Esophagus squamous epithelium (tissue), 5 donors: ENCODE measurements around the gene VTCN1. TPM values are rescaled to one million over a fixed set of nuclear protein-coding genes. Genes with fewer than 3 reads are reported as not detected.
A peak's percentile ranks its signal among the peaks of the same experiment; 100 is the strongest.

ENCODE experiments used
- DNase-seq: peaks from one replicate; lab custom pipeline; 2025; lab: John Stamatoyannopoulos, UW
- H3K27ac ChIP-seq, 4 donors: fragments of 200-600 bp; sonication (generic); one replicate each; pipeline ENCODE4 v1.5.1; 2016 to 2019; ENCODE audit warnings: mild to moderate bottlenecking in 1 of 4
- H3K27me3 ChIP-seq, 4 donors: fragments of 200-600 bp; sonication (generic); 1 replicate in 3 of 4; 2 replicates in 1 of 4; pipeline versions ENCODE4 v1.5.1 to v1.6.0; 2017 to 2021; ENCODE audit warnings: antibody characterized with exemption in 1 of 4
- H3K36me3 ChIP-seq, 3 donors: fragments of 200-600 bp; sonication (generic); one replicate each; pipeline ENCODE4 v1.5.1; 2016 to 2019
- H3K4me1 ChIP-seq, 3 donors: fragments of 200-600 bp; sonication (generic); one replicate each; pipeline ENCODE4 v1.5.1; 2017 to 2019
- H3K4me3 ChIP-seq, 4 donors: fragments of 200-600 bp; sonication (generic); 1 replicate in 3 of 4; 2 replicates in 1 of 4; pipeline ENCODE4 v1.5.1; 2016 to 2019; ENCODE audit warnings: mild to moderate bottlenecking in 2 of 4, moderate library complexity in 1 of 4
- H3K9me3 ChIP-seq, 3 donors: fragments of 200-600 bp; sonication (generic); one replicate each; pipeline ENCODE4 v1.5.1; 2016 to 2019
- CTCF ChIP-seq, 6 experiments: fragments of 450-650 bp in 4 of 6; fragments of 200-600 bp in 2 of 6; sonication (generic) in 2 of 6; IDR thresholded peaks; one replicate each; pipeline ENCODE4 v1.5.1; 2016 to 2019; ENCODE audit warnings: antibody characterized with exemption in 6 of 6, mild to moderate bottlenecking in 4 of 6, moderate library complexity in 4 of 6
- POLR2A ChIP-seq, 4 donors: fragments of 450-650 bp; IDR thresholded peaks; one replicate each; pipeline ENCODE4 v1.6.1; 2017; ENCODE audit warnings: antibody characterized with exemption in 4 of 4, mild to moderate bottlenecking in 4 of 4, moderate library complexity in 3 of 4
- WGBS, 2 donors: methylation state at CpG; one replicate each; pipeline ENCODE4 v1.1.5; 2018; 5-methylcytosine and 5-hydroxymethylcytosine counted together
- intact Hi-C: fragments of 100-400 bp; cut with DNase I; formaldehyde crosslinking; loops from one replicate; pipeline ENCODE4 v1.15.0; 2022
- total RNA-seq, 4 donors: library from RNA; depleted of rRNA; stranded (reverse); fragments of >200 nt; gene quantifications; one replicate each; pipeline ENCODE4 v1.1.0, GENCODE V29; 2016
- donor health status: DM: yes; HTN: yes; CAD: no.

The VTCN1 gene
- total RNA-seq, 4 donors from 2014 or later = 1.9 TPM; not detected in 3

GRCh38 chr1:117235863-117236465 lies 25.2 kb upstream of the VTCN1 start:
- intact Hi-C loops = no loop called here
- no peak for DNase-seq
- Histone ChIP-seq H3K27me3 (peaks cover 0 to 13% (median 0%) of the 10 kb centered on the region in 4 donors), H3K27ac (no peak overlapping the region), H3K4me3 (no peak overlapping the region), H3K9me3 (no peaks in the 10 kb centered on the region), H3K4me1 (peaks cover 0 to 20% (median 0%) of the 10 kb centered on the region in 3 donors), H3K36me3 (no peaks in the 10 kb centered on the region)
- TF ChIP-seq POLR2A (IDR thresholded peaks at IDR 0.05) = no peak
- TF ChIP-seq CTCF (IDR thresholded peaks at IDR 0.05) = no peak
- 77 to 78% methylated on average over 2 of the region's 2 CpGs for WGBS, 2 donors

- TF ChIP-seq CTCF (IDR thresholded peaks at IDR 0.05) (no peak), POLR2A (IDR thresholded peaks at IDR 0.05) (no peak)
- no peak for DNase-seq
- Histone ChIP-seq H3K27me3 (peaks cover 0 to 13% (median 0%) of the 10 kb centered on the region in 4 donors), H3K27ac (no peak overlapping the region), H3K4me1 (peaks cover 0 to 20% (median 0%) of the 10 kb centered on the region in 3 donors), H3K9me3 (no peaks in the 10 kb centered on the region), H3K36me3 (no peaks in the 10 kb centered on the region), H3K4me3 (no peak overlapping the region)
- intact Hi-C loops = no loop called here
- 16 to 29% methylated on average over 2 of the region's 2 CpGs for WGBS, 2 donors
Measured at GRCh38 chr1:117232531-117232930, 21.8 kb upstream of the VTCN1 start.

GRCh38 chr1:117231748-117232373 lies 21.1 kb upstream of the VTCN1 start:
- peaks cover 0 to 13% (median 0%) of the 10 kb centered on the region in 4 donors for H3K27me3 ChIP-seq
- no peaks in the 10 kb centered on the region for H3K9me3 ChIP-seq
- H3K36me3 ChIP-seq = no peaks in the 10 kb centered on the region
- intact Hi-C loops = no loop called here
- peak overlapping the region in 1 of 4 donors; percentile 35 for H3K27ac ChIP-seq
- no peak for TF ChIP-seq CTCF (IDR thresholded peaks at IDR 0.05)
- no peak for TF ChIP-seq POLR2A (IDR thresholded peaks at IDR 0.05)
- WGBS, 2 donors = 42 to 60% methylated on average over 4 of the region's 4 CpGs
- H3K4me1 ChIP-seq = peaks cover 0 to 20% (median 0%) of the 10 kb centered on the region in 3 donors
- DNase-seq = no peak
- no peak overlapping the region for H3K4me3 ChIP-seq

GRCh38 chr1:117231312-117231711 lies 20.6 kb upstream of the VTCN1 start:
- H3K9me3 ChIP-seq = no peaks in the 10 kb centered on the region
- DNase-seq = no peak
- H3K36me3 ChIP-seq = no peaks in the 10 kb centered on the region
- no peak overlapping the region for H3K27ac ChIP-seq
- no peak overlapping the region for H3K4me3 ChIP-seq
- peaks cover 0 to 20% (median 0%) of the 10 kb centered on the region in 3 donors for H3K4me1 ChIP-seq
- peaks cover 0 to 13% (median 0%) of the 10 kb centered on the region in 4 donors for H3K27me3 ChIP-seq
- TF ChIP-seq POLR2A (IDR thresholded peaks at IDR 0.05) = no peak
- no peak for TF ChIP-seq CTCF (IDR thresholded peaks at IDR 0.05)
- intact Hi-C loops = no loop called here
- WGBS, 2 donors = 15 to 32% methylated on average over 2 of the region's 2 CpGs

GRCh38 chr1:117229217-117229616 lies 18.5 kb upstream of the VTCN1 start:
- Histone ChIP-seq H3K27ac (no peak overlapping the region), H3K27me3 (peaks cover 0 to 4% (median 0%) of the 10 kb centered on the region in 4 donors), H3K36me3 (no peaks in the 10 kb centered on the region), H3K9me3 (no peaks in the 10 kb centered on the region), H3K4me1 (peaks cover 0 to 20% (median 0%) of the 10 kb centered on the region in 3 donors), H3K4me3 (no peak overlapping the region)
- DNase-seq = no peak
- 83 to 89% methylated on average over 3 of the region's 3 CpGs for WGBS, 2 donors
- no peak for TF ChIP-seq POLR2A (IDR thresholded peaks at IDR 0.05)
- no peak for TF ChIP-seq CTCF (IDR thresholded peaks at IDR 0.05)
- intact Hi-C loops = no loop called here
